Liver (tissue), 9 donors: Measurements from ENCODE around the gene SLC7A11. TPM values are rescaled to one million over a fixed set of nuclear protein-coding genes. Genes with fewer than 3 reads are reported as not detected.

Experiments used
- DNase-seq: peaks from one replicate; pipeline ENCODE4 v3.0.0-alpha.2; 2017; ENCODE audit warnings: low spot score
- H3K27ac ChIP-seq, 2 donors: one replicate each; pipeline ENCODE4 v1.7.0; 2013; ENCODE audit warnings: inconsistent platforms in 2 of 2, low read length in 2 of 2, control low read depth in 1 of 2, low read depth in 1 of 2, mild to moderate bottlenecking in 1 of 2
- H3K27me3 ChIP-seq, 4 donors: one replicate each; pipeline versions ENCODE4 v1.6.1 to v1.7.0; 2013; ENCODE audit warnings: low read length in 3 of 4, inconsistent platforms in 1 of 4, mild to moderate bottlenecking in 1 of 4, moderate library complexity in 1 of 4; ENCODE audit not compliant: control insufficient read depth in 4 of 4, insufficient read depth in 4 of 4
- H3K36me3 ChIP-seq, 4 donors: one replicate each; pipeline versions ENCODE4 v1.6.1 to v1.7.0; 2013; ENCODE audit warnings: low read length in 3 of 4, mild to moderate bottlenecking in 3 of 4, low read depth in 1 of 4, moderate library complexity in 1 of 4; ENCODE audit not compliant: control insufficient read depth in 4 of 4, insufficient read depth in 3 of 4
- H3K4me1 ChIP-seq, 4 donors: one replicate each; pipeline versions ENCODE4 v1.6.1 to v1.7.0; 2013; ENCODE audit warnings: low read length in 3 of 4, mild to moderate bottlenecking in 3 of 4, moderate library complexity in 1 of 4; ENCODE audit not compliant: control insufficient read depth in 4 of 4, insufficient read depth in 4 of 4
- H3K4me3 ChIP-seq, 3 donors: one replicate each; pipeline versions ENCODE4 v1.6.1 to v1.7.0; 2013; ENCODE audit warnings: low read length in 3 of 3, control low read depth in 1 of 3, low read depth in 1 of 3, mild to moderate bottlenecking in 1 of 3
- H3K9ac ChIP-seq, 2 donors: one replicate each; pipeline ENCODE4 v1.7.0; 2013; ENCODE audit warnings: low read length in 2 of 2, mild to moderate bottlenecking in 2 of 2, moderate library complexity in 2 of 2, control low read depth in 1 of 2, low read depth in 1 of 2
- H3K9me3 ChIP-seq, 4 donors: one replicate each; pipeline versions ENCODE4 v1.6.1 to v1.7.0; 2013; ENCODE audit warnings: low read length in 3 of 4; ENCODE audit not compliant: control insufficient read depth in 4 of 4
- EGR1 ChIP-seq, 2 donors: IDR thresholded peaks; 2 replicates each; pipeline ENCODE4 v1.6.1; 2016 to 2018; ENCODE audit warnings: antibody characterized with exemption in 2 of 2, low read depth in 2 of 2
- FOXA1 ChIP-seq: IDR thresholded peaks from 2 replicates; pipeline ENCODE4 v1.6.1; 2016; ENCODE audit warnings: antibody characterized with exemption
- FOXA2 ChIP-seq: IDR thresholded peaks from 2 replicates; pipeline ENCODE4 v1.6.1; 2016; ENCODE audit warnings: antibody characterized with exemption
- GABPA ChIP-seq, 2 donors: IDR thresholded peaks in 1 of 2; conservative IDR thresholded peaks in 1 of 2; 2 replicates each; pipeline ENCODE4 v1.6.1; 2016; ENCODE audit warnings: antibody characterized with exemption in 2 of 2, mild to moderate bottlenecking in 1 of 2, moderate library complexity in 1 of 2
- HNF4A ChIP-seq, 2 donors: conservative IDR thresholded peaks; 2 replicates each; pipeline ENCODE4 v1.6.1; 2016; ENCODE audit warnings: antibody characterized with exemption in 2 of 2, mild to moderate bottlenecking in 2 of 2
- HNF4G ChIP-seq: IDR thresholded peaks from 2 replicates; pipeline ENCODE4 v1.6.1; 2016; ENCODE audit warnings: antibody characterized with exemption
- JUND ChIP-seq, 2 donors: IDR thresholded peaks; 2 replicates each; pipeline ENCODE4 v1.6.1; 2016; ENCODE audit warnings: antibody characterized with exemption in 2 of 2
- MAX ChIP-seq: IDR thresholded peaks from 2 replicates; pipeline ENCODE4 v1.6.1; 2016; ENCODE audit warnings: antibody characterized with exemption
- NR2F2 ChIP-seq: IDR thresholded peaks from 2 replicates; pipeline ENCODE4 v1.6.1; 2016; ENCODE audit warnings: antibody characterized with exemption
- RAD21 ChIP-seq, 2 donors: IDR thresholded peaks; 2 replicates each; pipeline ENCODE4 v1.6.1; 2016; ENCODE audit warnings: antibody characterized with exemption in 2 of 2, mild to moderate bottlenecking in 2 of 2
- RXRA ChIP-seq, 2 donors: IDR thresholded peaks; 2 replicates each; pipeline ENCODE4 v1.6.1; 2017 to 2018; ENCODE audit warnings: antibody characterized with exemption in 2 of 2, mild to moderate bottlenecking in 1 of 2
- SP1 ChIP-seq: IDR thresholded peaks from 2 replicates; pipeline ENCODE4 v1.6.1; 2018; ENCODE audit warnings: antibody characterized with exemption, mild to moderate bottlenecking
- TAF1 ChIP-seq: conservative IDR thresholded peaks from 2 replicates; pipeline ENCODE4 v1.6.1; 2016; ENCODE audit warnings: antibody characterized with exemption, mild to moderate bottlenecking
- YY1 ChIP-seq: IDR thresholded peaks from 2 replicates; pipeline ENCODE4 v1.6.1; 2016; ENCODE audit warnings: antibody characterized with exemption, mild to moderate bottlenecking
- WGBS: extraction: QIAGEN DNeasy Blood & Tissue Kit; methylation state at CpG from one replicate; pipeline ENCODE4 v1.1.7; 2013; 5-methylcytosine and 5-hydroxymethylcytosine counted together
- polyA plus RNA-seq, 2 donors: library from polyadenylated mRNA; stranded (reverse) in 1 of 2; unstranded in 1 of 2; fragments of 200-250 nt in 1 of 2; fragments of >200 nt in 1 of 2; fragmentation: Nextera tagmentation in 1 of 2; extraction: Ambion mirVana in 1 of 2; gene quantifications; one replicate each; pipeline versions ENCODE4 v1.2.1 to v1.2.3, GENCODE V29; 2013 to 2015
- total RNA-seq, 2 donors: library from RNA; depleted of rRNA; stranded (reverse); fragments of >200 nt; gene quantifications; one replicate each; pipeline ENCODE4 v1.2.3, GENCODE V29; 2014
- TF ChIP-seq, protein P1 (sequence below): IDR thresholded peaks from 2 replicates; pipeline ENCODE4 v1.6.1; 2016; ENCODE audit warnings: antibody characterized with exemption
- TF ChIP-seq, protein P2 (sequence below): IDR thresholded peaks from 2 replicates; pipeline ENCODE4 v1.6.1; 2016; ENCODE audit warnings: antibody characterized with exemption
- TF ChIP-seq, protein P3 (sequence below): IDR thresholded peaks from 2 replicates; pipeline ENCODE4 v1.6.1; 2016; ENCODE audit warnings: antibody characterized with exemption, mild to moderate bottlenecking
- donor health status: healthy.
- donor health status: healthy.
- donor health status: healthy.
- donor health status: healthy.
- donor health status: healthy.

The SLC7A11 gene
- total and polyA plus RNA-seq, 4 donors: 0.02 to 1.9 (median 0.29) TPM

DNA sequence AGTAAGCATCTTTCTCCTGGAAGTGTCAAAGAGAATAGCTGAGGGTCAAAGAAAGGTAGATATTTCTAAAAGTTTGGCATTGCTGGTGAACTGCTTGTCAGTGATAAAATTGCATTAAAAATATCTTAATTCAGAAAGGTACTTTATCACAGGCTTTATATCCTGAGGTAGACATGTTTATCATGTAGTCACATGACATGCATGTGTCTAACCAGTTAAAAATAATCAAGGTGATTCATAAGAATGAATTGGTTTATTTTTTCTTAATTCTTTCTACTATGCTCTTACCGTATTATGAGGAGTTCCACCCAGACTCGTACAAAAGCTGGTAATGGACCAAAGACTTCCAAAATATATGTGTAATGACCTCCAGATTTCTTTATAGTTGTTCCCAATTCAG is 6.1 kb downstream of the SLC7A11 start (continued):
- no peak for TF ChIP-seq RXRA (IDR thresholded peaks at IDR 0.05)
- no peak for TF ChIP-seq EGR1 (IDR thresholded peaks at IDR 0.05; ENCODE audit: low read depth in 2 of 2)
- no peak for TF ChIP-seq NR2F2
- TF ChIP-seq MAX: no peak
- TF ChIP-seq FOXA2: no peak
- no peak for TF ChIP-seq YY1
- TF ChIP-seq RAD21 (IDR thresholded peaks at IDR 0.05): no peak
- no peak for TF ChIP-seq HNF4G
- TF ChIP-seq JUND (IDR thresholded peaks at IDR 0.05): no peak

DNA sequence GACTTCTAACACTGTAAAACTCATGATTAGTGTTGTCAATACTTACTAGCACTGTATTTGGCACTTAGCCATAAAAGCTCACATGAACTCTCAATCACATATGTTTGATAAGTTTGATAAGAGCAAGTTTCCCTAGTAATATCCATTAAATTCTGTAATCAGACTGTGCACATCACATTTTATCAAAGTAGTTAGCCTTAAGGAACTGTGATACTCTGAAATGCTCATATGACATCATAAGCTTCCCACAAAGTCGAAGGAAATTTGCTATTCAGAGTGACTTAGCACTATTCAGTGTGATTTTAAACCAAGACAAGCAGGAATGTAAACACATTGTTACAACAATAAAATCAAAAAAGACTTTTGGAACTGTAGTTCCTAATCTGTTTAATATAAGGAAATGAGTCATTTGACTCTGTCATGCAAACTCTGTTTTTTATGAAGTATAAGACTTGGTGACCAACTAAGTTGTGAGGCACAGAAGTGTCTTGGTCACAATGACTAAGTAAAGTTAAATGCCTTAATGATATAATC is 6.7 kb downstream of the SLC7A11 start:
- Histone ChIP-seq H3K4me3 (no peak overlapping the region), H3K36me3 (no peaks in the 10 kb centered on the region), H3K27me3 (no peaks in the 10 kb centered on the region), H3K27ac (no peak overlapping the region), H3K9ac (no peak overlapping the region), H3K9me3 (no peaks in the 10 kb centered on the region), H3K4me1 (no peaks in the 10 kb centered on the region)
- WGBS: 56% methylated on average over 1 of the region's 1 CpG
- TF ChIP-seq HNF4G (no peak), NR2F2 (no peak), EGR1 (IDR thresholded peaks at IDR 0.05; ENCODE audit: low read depth in 2 of 2) (no peak), HNF4A (conservative IDR thresholded peaks at IDR 0.05) (no peak), SP1 (no peak), FOXA1 (no peak), JUND (IDR thresholded peaks at IDR 0.05) (no peak), GABPA (IDR thresholded peaks at IDR 0.05 in 1 of 2, conservative IDR thresholded peaks at IDR 0.05 in 1 of 2) (no peak), YY1 (no peak), TAF1 (no peak), RAD21 (IDR thresholded peaks at IDR 0.05) (no peak), MAX (no peak)
- TF ChIP-seq, protein P1, sequence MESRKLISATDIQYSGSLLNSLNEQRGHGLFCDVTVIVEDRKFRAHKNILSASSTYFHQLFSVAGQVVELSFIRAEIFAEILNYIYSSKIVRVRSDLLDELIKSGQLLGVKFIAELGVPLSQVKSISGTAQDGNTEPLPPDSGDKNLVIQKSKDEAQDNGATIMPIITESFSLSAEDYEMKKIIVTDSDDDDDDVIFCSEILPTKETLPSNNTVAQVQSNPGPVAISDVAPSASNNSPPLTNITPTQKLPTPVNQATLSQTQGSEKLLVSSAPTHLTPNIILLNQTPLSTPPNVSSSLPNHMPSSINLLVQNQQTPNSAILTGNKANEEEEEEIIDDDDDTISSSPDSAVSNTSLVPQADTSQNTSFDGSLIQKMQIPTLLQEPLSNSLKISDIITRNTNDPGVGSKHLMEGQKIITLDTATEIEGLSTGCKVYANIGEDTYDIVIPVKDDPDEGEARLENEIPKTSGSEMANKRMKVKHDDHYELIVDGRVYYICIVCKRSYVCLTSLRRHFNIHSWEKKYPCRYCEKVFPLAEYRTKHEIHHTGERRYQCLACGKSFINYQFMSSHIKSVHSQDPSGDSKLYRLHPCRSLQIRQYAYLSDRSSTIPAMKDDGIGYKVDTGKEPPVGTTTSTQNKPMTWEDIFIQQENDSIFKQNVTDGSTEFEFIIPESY: no peak
- TF ChIP-seq, protein P2, sequence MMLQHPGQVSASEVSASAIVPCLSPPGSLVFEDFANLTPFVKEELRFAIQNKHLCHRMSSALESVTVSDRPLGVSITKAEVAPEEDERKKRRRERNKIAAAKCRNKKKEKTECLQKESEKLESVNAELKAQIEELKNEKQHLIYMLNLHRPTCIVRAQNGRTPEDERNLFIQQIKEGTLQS: no peak
- no peak for DNase-seq

DNA sequence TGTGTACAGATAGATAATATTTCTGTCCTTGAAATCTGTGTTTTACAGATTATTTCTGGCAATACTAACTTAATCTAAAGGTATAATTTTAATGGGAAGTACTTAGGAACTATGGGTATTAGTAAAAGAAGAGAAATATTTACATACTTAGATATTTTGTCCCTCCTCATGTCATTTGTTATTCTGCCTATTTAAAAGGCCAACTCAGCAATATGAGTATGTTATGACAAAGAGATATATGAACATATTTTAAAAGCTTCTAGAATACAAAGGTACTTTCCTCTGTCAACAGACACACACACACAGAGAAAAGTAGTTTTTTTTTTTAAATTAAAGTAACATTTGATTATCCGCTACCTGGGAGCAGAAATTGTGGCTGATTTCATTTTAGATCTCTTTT is 7.9 kb downstream of the SLC7A11 start:
- Histone ChIP-seq H3K27me3 (no peaks in the 10 kb centered on the region), H3K27ac (no peak overlapping the region), H3K9me3 (no peaks in the 10 kb centered on the region), H3K4me3 (no peak overlapping the region), H3K4me1 (no peaks in the 10 kb centered on the region), H3K9ac (no peak overlapping the region), H3K36me3 (no peaks in the 10 kb centered on the region)
- DNase-seq: no peak
- 96% methylated on average over 1 of the region's 1 CpG for WGBS
- TF ChIP-seq, protein P2: no peak
- TF ChIP-seq JUND (IDR thresholded peaks at IDR 0.05) (no peak), MAX (no peak), NR2F2 (no peak), RAD21 (IDR thresholded peaks at IDR 0.05) (no peak), YY1 (no peak), SP1 (no peak), FOXA2 (no peak), FOXA1 (no peak), RXRA (IDR thresholded peaks at IDR 0.05) (no peak), HNF4G (no peak)
- TF ChIP-seq, protein P3, sequence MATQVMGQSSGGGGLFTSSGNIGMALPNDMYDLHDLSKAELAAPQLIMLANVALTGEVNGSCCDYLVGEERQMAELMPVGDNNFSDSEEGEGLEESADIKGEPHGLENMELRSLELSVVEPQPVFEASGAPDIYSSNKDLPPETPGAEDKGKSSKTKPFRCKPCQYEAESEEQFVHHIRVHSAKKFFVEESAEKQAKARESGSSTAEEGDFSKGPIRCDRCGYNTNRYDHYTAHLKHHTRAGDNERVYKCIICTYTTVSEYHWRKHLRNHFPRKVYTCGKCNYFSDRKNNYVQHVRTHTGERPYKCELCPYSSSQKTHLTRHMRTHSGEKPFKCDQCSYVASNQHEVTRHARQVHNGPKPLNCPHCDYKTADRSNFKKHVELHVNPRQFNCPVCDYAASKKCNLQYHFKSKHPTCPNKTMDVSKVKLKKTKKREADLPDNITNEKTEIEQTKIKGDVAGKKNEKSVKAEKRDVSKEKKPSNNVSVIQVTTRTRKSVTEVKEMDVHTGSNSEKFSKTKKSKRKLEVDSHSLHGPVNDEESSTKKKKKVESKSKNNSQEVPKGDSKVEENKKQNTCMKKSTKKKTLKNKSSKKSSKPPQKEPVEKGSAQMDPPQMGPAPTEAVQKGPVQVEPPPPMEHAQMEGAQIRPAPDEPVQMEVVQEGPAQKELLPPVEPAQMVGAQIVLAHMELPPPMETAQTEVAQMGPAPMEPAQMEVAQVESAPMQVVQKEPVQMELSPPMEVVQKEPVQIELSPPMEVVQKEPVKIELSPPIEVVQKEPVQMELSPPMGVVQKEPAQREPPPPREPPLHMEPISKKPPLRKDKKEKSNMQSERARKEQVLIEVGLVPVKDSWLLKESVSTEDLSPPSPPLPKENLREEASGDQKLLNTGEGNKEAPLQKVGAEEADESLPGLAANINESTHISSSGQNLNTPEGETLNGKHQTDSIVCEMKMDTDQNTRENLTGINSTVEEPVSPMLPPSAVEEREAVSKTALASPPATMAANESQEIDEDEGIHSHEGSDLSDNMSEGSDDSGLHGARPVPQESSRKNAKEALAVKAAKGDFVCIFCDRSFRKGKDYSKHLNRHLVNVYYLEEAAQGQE: no peak
